GM12878 (cell line): ENCODE results near the gene UNC93A. TPM values are rescaled to one million over a fixed set of nuclear protein-coding genes. Genes with fewer than 3 reads are reported as not detected.

ENCODE experiments used
- ATAC-seq: fragments of 200-7000 bp; cut with Tn5 transposase; 3 replicates; pipeline ENCODE4 v1.9.1; 2020; ENCODE audit warnings: mild to moderate bottlenecking, moderate library complexity
- BruUV-seq: library from RNA; stranded (reverse); fragments of 400-500 nt; replicated peaks from 2 replicates; lab custom pipeline; 2021; lab: Mats Ljungman, UMichigan
- CTCF ChIA-PET: fragments of 300-600 bp; sonication (Branson Sonifier 250); formaldehyde crosslinking; extraction: SDS; loops from one replicate; lab custom pipeline; 2021; ENCODE audit warnings: inconsistent platforms; lab: Yijun Ruan, JAX
- POLR2A ChIA-PET: fragments of 350-600 bp; formaldehyde crosslinking; extraction: SDS; loops from one replicate; lab custom pipeline; 2021; ENCODE audit warnings: inconsistent platforms; lab: Charles Lee
- RAD21 ChIA-PET: fragments of 300-600 bp; sonication (Branson Sonifier 250); formaldehyde crosslinking; loops from one replicate; lab custom pipeline; 2023; ENCODE audit warnings: antibody characterized with exemption; ENCODE audit not compliant: unreplicated experiment; lab: Charles Lee
- SMC1A ChIA-PET: fragments of 300-600 bp; sonication (Branson Sonifier 250); formaldehyde crosslinking; loops from one replicate; lab custom pipeline; 2023; ENCODE audit not compliant: unreplicated experiment, uncharacterized antibody; lab: Charles Lee
- DNase-seq: peaks from one replicate; pipeline ENCODE4 v3.0.0-alpha.2; 2011; ENCODE audit warnings: low read depth, low spot score
- FAIRE-seq: peaks from 3 replicates; lab custom pipeline; 2011; peaks lifted over from hg19 to GRCh38; lab: Jason Lieb, UNC
- H2AFZ ChIP-seq: 2 replicates; pipeline ENCODE4 v1.6.0; 2011; ENCODE audit warnings: low read depth, low read length, control low read depth; ENCODE audit not compliant: control insufficient read depth
- H3K27ac ChIP-seq: 2 replicates; pipeline ENCODE4 v1.5.1; 2011; ENCODE audit warnings: control low read depth; ENCODE audit not compliant: control insufficient read depth, insufficient read depth
- H3K27me3 ChIP-seq, 2 experiments: replicated peaks in 1 of 2; 2 replicates each; pipeline versions ENCODE4 v1.6.0 to v1.6.1; 2011; ENCODE audit warnings: low read length in 1 of 2; ENCODE audit not compliant: control insufficient read depth in 2 of 2, insufficient read depth in 2 of 2
- H3K36me3 ChIP-seq, 2 experiments: 2 replicates each; pipeline ENCODE4 v1.5.1; 2011; ENCODE audit warnings: low read length in 1 of 2; ENCODE audit not compliant: control insufficient read depth in 2 of 2, insufficient read depth in 2 of 2
- H3K4me1 ChIP-seq: 2 replicates; pipeline ENCODE4 v1.6.1; 2011; ENCODE audit warnings: mild to moderate bottlenecking, low read length, moderate library complexity, mixed read lengths; ENCODE audit not compliant: control insufficient read depth, insufficient read depth
- H3K4me2 ChIP-seq: 2 replicates; pipeline ENCODE4 v1.6.0; 2011; ENCODE audit warnings: control low read depth; ENCODE audit not compliant: control insufficient read depth, insufficient read depth
- H3K4me3 ChIP-seq: fragments of 200-600 bp; sonication (generic); 2 replicates; pipeline ENCODE4 v1.5.1; 2016
- H3K79me2 ChIP-seq: 2 replicates; pipeline ENCODE4 v1.6.0; 2011; ENCODE audit warnings: low read length; ENCODE audit not compliant: control insufficient read depth, insufficient read depth
- H3K9ac ChIP-seq: 2 replicates; pipeline ENCODE4 v1.8.0; 2011; ENCODE audit warnings: low read length, control low read depth, mixed read lengths; ENCODE audit not compliant: control insufficient read depth, insufficient read depth
- H3K9me3 ChIP-seq: replicated peaks from 3 replicates; pipeline ENCODE4 v1.5.1; 2011; ENCODE audit warnings: mild to moderate bottlenecking, low read length; ENCODE audit not compliant: control insufficient read depth, insufficient read depth
- H4K20me1 ChIP-seq: 2 replicates; pipeline ENCODE4 v1.6.0; 2011; ENCODE audit not compliant: control insufficient read depth, insufficient read depth
- CREM ChIP-seq: IDR thresholded peaks from 2 replicates; pipeline ENCODE4 v1.6.1; 2014; ENCODE audit warnings: antibody characterized with exemption, low read depth
- EED ChIP-seq: sonication (generic); IDR thresholded peaks from 2 replicates; pipeline ENCODE4 v1.6.1; 2016; ENCODE audit warnings: antibody characterized with exemption, low read depth
- EGR1 ChIP-seq, 2 experiments: IDR thresholded peaks; 1 replicate in 1 of 2; 2 replicates in 1 of 2; pipeline ENCODE4 v1.6.1; 2011 to 2012; ENCODE audit warnings: low read depth in 2 of 2, low read length in 2 of 2, borderline replicate concordance in 1 of 2, mild to moderate bottlenecking in 1 of 2, moderate library complexity in 1 of 2
- EP300 ChIP-seq, 2 experiments: fragments of 150-350 bp in 1 of 2; IDR thresholded peaks; 2 replicates each; pipeline ENCODE4 v1.6.1; 2011 to 2012; ENCODE audit warnings: low read depth in 2 of 2, low read length in 2 of 2, borderline replicate concordance in 1 of 2, improper control_type of control experiment in 1 of 2, inconsistent platforms in 1 of 2; ENCODE audit not compliant: control insufficient read depth in 1 of 2
- HCFC1 ChIP-seq: fragments of 150-350 bp; IDR thresholded peaks from 2 replicates; pipeline ENCODE4 v1.6.1; 2014; ENCODE audit warnings: low read length
- MAX ChIP-seq: IDR thresholded peaks from 2 replicates; pipeline ENCODE4 v1.6.1; 2012; ENCODE audit warnings: low read depth, low read length, improper control_type of control experiment
- MYC ChIP-seq: IDR thresholded peaks from 2 replicates; pipeline ENCODE4 v1.6.1; 2011; ENCODE audit warnings: mild to moderate bottlenecking, low read length, moderate library complexity, inconsistent platforms; ENCODE audit not compliant: insufficient read depth, insufficient replicate concordance, insufficient read length, severe bottlenecking
- NKRF ChIP-seq: fragments of 450-650 bp; conservative IDR thresholded peaks from 2 replicates; pipeline ENCODE4 v1.6.1; 2017; ENCODE audit warnings: mild to moderate bottlenecking, moderate library complexity
- RAD51 ChIP-seq: fragments of 450-650 bp; IDR thresholded peaks from 2 replicates; pipeline ENCODE4 v1.6.1; 2016; ENCODE audit warnings: moderate library complexity, mild to moderate bottlenecking, inconsistent platforms
- RB1 ChIP-seq: fragments of 450-650 bp; formaldehyde crosslinking; IDR thresholded peaks from 2 replicates; pipeline ENCODE4 v1.6.1; 2017; ENCODE audit warnings: mild to moderate bottlenecking, borderline replicate concordance
- TARDBP ChIP-seq: IDR thresholded peaks from 2 replicates; pipeline ENCODE4 v1.6.1; 2016; ENCODE audit warnings: borderline replicate concordance
- YBX1 ChIP-seq: fragments of 450-650 bp; IDR thresholded peaks from 2 replicates; pipeline ENCODE4 v1.6.1; 2016; ENCODE audit warnings: antibody characterized with exemption
- ZBTB40 ChIP-seq: fragments of 450-650 bp; IDR thresholded peaks from 2 replicates; pipeline ENCODE4 v1.6.1; 2016; ENCODE audit warnings: mild to moderate bottlenecking, moderate library complexity, borderline replicate concordance
- WGBS: methylation state at CpG from one replicate; pipeline ENCODE4 v1.1.6; 2016; ENCODE audit warnings: low lambda C conversion rate; ENCODE audit not compliant: insufficient replicate concordance, insufficient coverage; ENCODE audit errors: missing lambda C conversion rate; 5-methylcytosine and 5-hydroxymethylcytosine counted together
- in situ Hi-C: fragments of 300-500 bp; cut with MboI; formaldehyde crosslinking; loops from 9 replicates; pipeline ENCODE4 v1.14.3; 2018; ENCODE audit warnings: mixed read lengths
- intact Hi-C: fragments of 100-400 bp; cut with micrococcal nuclease; formaldehyde crosslinking; loops from one replicate; pipeline ENCODE4 v1.14.2; 2022; ENCODE audit not compliant: unreplicated experiment
- polyA plus RNA-seq, 11 experiments: library from polyadenylated mRNA; depleted of rRNA in 4 of 11; unstranded in 6 of 11; stranded (reverse) in 5 of 11; fragments of >200 nt; fragmentation: Nextera tagmentation in 4 of 11; fragmentation: Illumina TruSeq in 1 of 11; extraction: Ambion mirVana in 4 of 11; extraction: Trizol in 1 of 11; gene quantifications; 1 replicate in 1 of 11; 2 replicates in 10 of 11; pipeline versions ENCODE4 v1.2.1 to v1.2.3, GENCODE V29; 2011 to 2016; ENCODE audit warnings: inconsistent platforms in 2 of 11, missing spikeins in 2 of 11, low read depth in 1 of 11
- total RNA-seq, 4 experiments: library from RNA; depleted of rRNA in 3 of 4; stranded (reverse); fragments of >200 nt in 3 of 4; fragmentation: Illumina TruSeq in 1 of 4; extraction: Trizol in 1 of 4; gene quantifications; 2 replicates each; pipeline versions ENCODE4 v1.2.1 to v1.2.3, GENCODE V29; 2013 to 2021

Gene UNC93A
- total and polyA plus RNA-seq, 10 of the 15 experiments (the other 5 are each of a cell fraction or from before 2014, with no cell fraction given), result 0.37 TPM; not detected in 9

GRCh38 chr6:167336844-167337630 is 45.9 kb downstream of the UNC93A start:
- CTCF ChIA-PET, result no interaction called here
- Histone ChIP-seq H3K79me2 (no peaks in the 10 kb centered on the region), H2AFZ (no peak overlapping the region), H3K27ac (no peak overlapping the region), H3K9me3 (no peaks in the 10 kb centered on the region), H4K20me1 (no peaks in the 10 kb centered on the region), H3K4me2 (no peak overlapping the region), H3K4me1 (no peaks in the 10 kb centered on the region), H3K4me3 (no peak overlapping the region), H3K27me3 (no peaks in the 10 kb centered on the region; a peak in 1 of 4 replicates), H3K36me3 (no peaks in the 10 kb centered on the region), H3K9ac (no peak overlapping the region)
- intact Hi-C loops (no loop called here), in situ Hi-C loops (no loop called here)
- 78% methylated on average over 19 of the region's 19 CpGs for WGBS
- SMC1A ChIA-PET, result no interaction called here
- BruUV-seq, result no TSS peak
- POLR2A ChIA-PET, result no interaction called here
- DNase-seq (no peak), ATAC-seq (no peak), FAIRE-seq (no peak)
- RAD21 ChIA-PET, result no interaction called here
- TF ChIP-seq RAD51, result no peak
- no peak for TF ChIP-seq YBX1
- TF ChIP-seq TARDBP, result no peak
- TF ChIP-seq EED, result no peak
- TF ChIP-seq MAX, result no peak
- TF ChIP-seq HCFC1, result no peak
- no peak for TF ChIP-seq MYC
- TF ChIP-seq EP300 (IDR thresholded peaks at IDR 0.05; ENCODE audit: borderline replicate concordance in 1 of 2, control insufficient read depth in 1 of 2, low read depth in 2 of 2, low read length in 2 of 2), result no peak
- TF ChIP-seq ZBTB40, result no peak
- TF ChIP-seq NKRF, result no peak
- TF ChIP-seq RB1, result no peak
- TF ChIP-seq EGR1 (IDR thresholded peaks at IDR 0.05; ENCODE audit: borderline replicate concordance in 1 of 2, low read depth in 2 of 2, low read length in 2 of 2), result no peak
- no peak for TF ChIP-seq CREM
